ENCODE measurements around the gene MTHFD2L. TPM values are rescaled to one million over a fixed set of nuclear protein-coding genes. Genes with fewer than 3 reads are reported as not detected.

Gene MTHFD2L
- total RNA-seq, 1 donor from 2014 or later, result 14.1 TPM

GRCh38 chr4:74158466-74159142 lies 686 bp downstream of the MTHFD2L start:
- Histone ChIP-seq H3K27me3 (no peaks in the 10 kb centered on the region), H3K27ac (peak overlapping the region; percentile 85), H3K36me3 (peaks cover 20% of the 10 kb centered on the region), H3K9me3 (no peaks in the 10 kb centered on the region), H3K4me1 (peaks cover 16% of the 10 kb centered on the region), H3K4me3 (peak overlapping the region; percentile 68)
- no peak for DNase-seq
- intact Hi-C loops (cut with DNase I), result no loop called here
- TF ChIP-seq CTCF (IDR thresholded peaks at IDR 0.05), result no peak
- ATAC-seq, result no peak

GRCh38 chr4:74159143-74159709 lies 1.3 kb downstream of the MTHFD2L start:
- peaks cover 16% of the 10 kb centered on the region for H3K4me1 ChIP-seq
- intact Hi-C loops (cut with DNase I), result no loop called here
- no peaks in the 10 kb centered on the region for H3K27me3 ChIP-seq
- peaks cover 20% of the 10 kb centered on the region for H3K36me3 ChIP-seq
- DNase-seq (no peak), ATAC-seq (no peak)
- H3K27ac ChIP-seq, result peak overlapping the region; percentile 85
- no peaks in the 10 kb centered on the region for H3K9me3 ChIP-seq
- H3K4me3 ChIP-seq, result peak overlapping the region; percentile 68
- TF ChIP-seq CTCF (IDR thresholded peaks at IDR 0.05), result no peak

- peaks cover 15% of the 10 kb centered on the region for H3K4me1 ChIP-seq
- no peak for DNase-seq
- H3K27me3 ChIP-seq, result no peaks in the 10 kb centered on the region
- intact Hi-C loops (cut with DNase I), result no loop called here
- H3K27ac ChIP-seq, result no peak overlapping the region
- H3K36me3 ChIP-seq, result peaks cover 20% of the 10 kb centered on the region
- H3K9me3 ChIP-seq, result no peaks in the 10 kb centered on the region
- ATAC-seq, result no peak
- no peak for TF ChIP-seq CTCF (IDR thresholded peaks at IDR 0.05)
- no peak overlapping the region for H3K4me3 ChIP-seq
These were observed 3.9 kb downstream of the MTHFD2L start for GRCh38 chr4:74161666-74162450.

- no peak overlapping the region for H3K27ac ChIP-seq
- TF ChIP-seq CTCF (IDR thresholded peaks at IDR 0.05), result no peak
- no peak for DNase-seq
- no peaks in the 10 kb centered on the region for H3K9me3 ChIP-seq
- H3K36me3 ChIP-seq, result peaks cover 7% of the 10 kb centered on the region
- no peak overlapping the region for H3K4me3 ChIP-seq
- ATAC-seq, result no peak
- intact Hi-C loops (cut with DNase I), result no loop called here
- H3K4me1 ChIP-seq, result no peaks in the 10 kb centered on the region
- no peaks in the 10 kb centered on the region for H3K27me3 ChIP-seq
These were observed 8.2 kb downstream of the MTHFD2L start for GRCh38 chr4:74166135-74166534.

- peaks cover 5% of the 10 kb centered on the region for H3K36me3 ChIP-seq
- ATAC-seq, result peak; percentile 39
- H3K27ac ChIP-seq, result no peak overlapping the region
- intact Hi-C loops (cut with DNase I), result no loop called here
- no peak for TF ChIP-seq CTCF (IDR thresholded peaks at IDR 0.05)
- no peak for DNase-seq
- no peak overlapping the region for H3K4me3 ChIP-seq
- no peaks in the 10 kb centered on the region for H3K27me3 ChIP-seq
- no peaks in the 10 kb centered on the region for H3K4me1 ChIP-seq
- no peaks in the 10 kb centered on the region for H3K9me3 ChIP-seq
These were observed 8.9 kb downstream of the MTHFD2L start for GRCh38 chr4:74166818-74167217.
